ENCODE measurements around the gene SBF2. TPM values are rescaled to one million over a fixed set of nuclear protein-coding genes. Genes with fewer than 3 reads are reported as not detected.

The SBF2 gene
- total RNA-seq, 3 donors from 2014 or later: 74.8 to 91.9 (median 88.2) TPM

GRCh38 chr11:10282117-10282516, 11.9 kb downstream of the SBF2 start:
- no peaks in the 10 kb centered on the region for H3K4me1 ChIP-seq
- DNase-seq (ENCODE audit: low spot score in 2 of 2): no peak
- no peak for TF ChIP-seq POLR2A (IDR thresholded peaks at IDR 0.05)
- TF ChIP-seq POLR2AphosphoS5 (IDR thresholded peaks at IDR 0.05): no peak
- no peak for TF ChIP-seq CTCF (IDR thresholded peaks at IDR 0.05)
- H3K27ac ChIP-seq: no peak overlapping the region
- H3K4me3 ChIP-seq: no peak overlapping the region
- intact Hi-C loops (cut with DNase I; ENCODE audit: low total_unique reads): no loop called here
- no peaks in the 10 kb centered on the region for H3K9me3 ChIP-seq
- H3K36me3 ChIP-seq: no peaks in the 10 kb centered on the region
- no peaks in the 10 kb centered on the region for H3K27me3 ChIP-seq

DNA sequence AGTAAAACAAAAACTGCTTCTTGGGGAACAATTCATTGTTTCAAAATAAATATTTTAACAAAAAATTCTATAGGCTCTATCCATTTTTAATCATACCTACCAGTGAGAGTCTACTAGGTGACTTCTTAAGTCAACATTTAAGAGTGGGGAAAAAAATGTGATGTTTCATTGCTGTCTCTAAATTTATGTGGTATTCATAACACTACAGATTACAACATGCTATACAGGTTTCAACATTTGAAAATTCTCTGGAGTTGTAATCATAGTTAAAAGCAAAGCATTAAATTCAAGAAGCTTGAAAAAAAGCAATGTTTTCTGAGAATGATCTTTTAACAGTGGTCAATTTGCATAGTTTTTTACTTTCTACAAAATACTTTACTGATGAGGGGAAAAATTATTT, 18.3 kb downstream of the SBF2 start:
- no peaks in the 10 kb centered on the region for H3K36me3 ChIP-seq
- no peaks in the 10 kb centered on the region for H3K27me3 ChIP-seq
- no peaks in the 10 kb centered on the region for H3K9me3 ChIP-seq
- no peak overlapping the region for H3K4me3 ChIP-seq
- no peak for TF ChIP-seq POLR2A (IDR thresholded peaks at IDR 0.05)
- H3K27ac ChIP-seq: no peak overlapping the region
- DNase-seq (ENCODE audit: low spot score in 2 of 2): no peak
- intact Hi-C loops (cut with DNase I; ENCODE audit: low total_unique reads): no loop called here
- H3K4me1 ChIP-seq: no peaks in the 10 kb centered on the region

- no peak for DNase-seq (ENCODE audit: low spot score in 2 of 2)
- Histone ChIP-seq H3K27ac (no peak overlapping the region), H3K4me1 (no peaks in the 10 kb centered on the region), H3K9me3 (no peaks in the 10 kb centered on the region), H3K27me3 (no peaks in the 10 kb centered on the region), H3K36me3 (no peaks in the 10 kb centered on the region), H3K4me3 (no peak overlapping the region)
- no peak for TF ChIP-seq CTCF (IDR thresholded peaks at IDR 0.05)
- TF ChIP-seq POLR2AphosphoS5 (IDR thresholded peaks at IDR 0.05): no peak
- TF ChIP-seq POLR2A (IDR thresholded peaks at IDR 0.05): no peak
- intact Hi-C loops (cut with DNase I; ENCODE audit: low total_unique reads): no loop called here
Measured at GRCh38 chr11:10274726-10275125, 19.3 kb downstream of the SBF2 start.

DNA sequence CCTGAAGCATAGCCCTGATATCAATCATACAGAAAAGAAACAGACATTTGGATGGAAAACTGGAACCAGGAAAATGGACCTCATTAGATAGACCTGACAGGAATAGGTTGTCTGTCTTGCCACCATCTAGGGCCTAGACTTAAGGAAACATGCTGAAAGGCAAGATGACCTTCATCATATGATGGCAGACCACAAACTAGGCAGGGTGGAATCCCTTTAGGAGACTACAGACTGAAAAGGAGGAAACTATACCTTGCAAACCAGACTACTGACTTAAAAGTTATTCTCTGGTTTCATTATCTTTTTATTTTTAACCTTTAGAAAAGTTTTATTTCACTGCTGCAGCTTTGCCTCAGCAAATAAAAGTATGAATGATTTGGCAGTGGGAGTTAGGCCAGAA, 20.3 kb downstream of the SBF2 start:
- TF ChIP-seq CTCF (IDR thresholded peaks at IDR 0.05) (no peak), POLR2AphosphoS5 (IDR thresholded peaks at IDR 0.05) (no peak), POLR2A (IDR thresholded peaks at IDR 0.05) (no peak)
- Histone ChIP-seq H3K27ac (no peak overlapping the region), H3K27me3 (no peaks in the 10 kb centered on the region), H3K4me1 (no peaks in the 10 kb centered on the region), H3K9me3 (no peaks in the 10 kb centered on the region), H3K4me3 (no peak overlapping the region), H3K36me3 (no peaks in the 10 kb centered on the region)
- intact Hi-C loops (cut with DNase I; ENCODE audit: low total_unique reads): no loop called here
- no peak for DNase-seq (ENCODE audit: low spot score in 2 of 2)

GRCh38 chr11:10272132-10272531, 21.9 kb downstream of the SBF2 start:
- Histone ChIP-seq H3K36me3 (no peaks in the 10 kb centered on the region), H3K4me3 (no peak overlapping the region), H3K9me3 (no peaks in the 10 kb centered on the region), H3K4me1 (no peaks in the 10 kb centered on the region), H3K27me3 (no peaks in the 10 kb centered on the region), H3K27ac (no peak overlapping the region)
- intact Hi-C loops (cut with DNase I; ENCODE audit: low total_unique reads): no loop called here
- no peak for TF ChIP-seq POLR2AphosphoS5 (IDR thresholded peaks at IDR 0.05)
- TF ChIP-seq CTCF (IDR thresholded peaks at IDR 0.05): no peak
- TF ChIP-seq POLR2A (IDR thresholded peaks at IDR 0.05): no peak
- DNase-seq (ENCODE audit: low spot score in 2 of 2): no peak
